Measurements from ENCODE around the gene DCAF11.

- no peak for TF ChIP-seq POLR2AphosphoS5 (IDR thresholded peaks at IDR 0.05)
- no peak for TF ChIP-seq CTCF (IDR thresholded peaks at IDR 0.05)
Observed at GRCh38 chr14:24145219-24145618, 30.6 kb downstream of the DCAF11 start.

All from breast epithelium (tissue), 3 donors.